K562 (cell line): ENCODE results near the gene RPF1. TPM values are rescaled to one million over a fixed set of nuclear protein-coding genes. Genes with fewer than 3 reads are reported as not detected.

ENCODE experiments used
- CHCHD3 ChIP-seq: fragments of 250-450 bp; sonication (Bioruptor Pico); IDR thresholded peaks from 2 replicates; pipeline ENCODE4 v2.1.2; 2022; ENCODE audit warnings: mild to moderate bottlenecking
- CREBBP ChIP-seq: IDR thresholded peaks from one replicate; pipeline ENCODE4 v1.6.1; 2012; ENCODE audit warnings: low read depth, mild to moderate bottlenecking, control low read depth, inconsistent platforms, low read length
- CSDE1 ChIP-seq, 2 experiments: fragments of 450-650 bp; IDR thresholded peaks; 2 replicates each; pipeline ENCODE4 v1.6.1; 2016; ENCODE audit warnings: mild to moderate bottlenecking in 1 of 2
- ESRRA ChIP-seq: fragments of 450-650 bp; IDR thresholded peaks from 2 replicates; pipeline ENCODE4 v1.6.1; 2014; ENCODE audit warnings: low read depth, mild to moderate bottlenecking, moderate library complexity, borderline replicate concordance
- ETV6 ChIP-seq, 3 experiments: fragments of 150-350 bp in 1 of 3; sonication (generic) in 1 of 3; formaldehyde crosslinking in 1 of 3; IDR thresholded peaks; 2 replicates each; pipeline versions ENCODE4 v1.6.1 to v1.8.0; 2014 to 2022; ENCODE audit warnings: borderline replicate concordance in 2 of 3, low read depth in 2 of 3, antibody characterized with exemption in 1 of 3, low read length in 1 of 3, mild to moderate bottlenecking in 1 of 3, missing genetic modification reagents in 1 of 3
- HDAC1 ChIP-seq, 2 experiments: fragments of 450-650 bp; IDR thresholded peaks; 2 replicates each; pipeline ENCODE4 v1.6.1; 2016 to 2017; ENCODE audit warnings: inconsistent platforms in 1 of 2, mild to moderate bottlenecking in 1 of 2, moderate library complexity in 1 of 2
- MEIS2 ChIP-seq: fragments of 450-650 bp; IDR thresholded peaks from 2 replicates; pipeline ENCODE4 v1.6.1; 2014; ENCODE audit warnings: mild to moderate bottlenecking; ENCODE audit not compliant: partially characterized antibody
- NBN ChIP-seq: fragments of 450-650 bp; IDR thresholded peaks from 2 replicates; pipeline ENCODE4 v1.6.1; 2016; ENCODE audit warnings: low read depth, mild to moderate bottlenecking
- NFXL1 ChIP-seq: fragments of 450-650 bp; formaldehyde crosslinking; IDR thresholded peaks from 2 replicates; pipeline ENCODE4 v1.4.0; 2021; ENCODE audit warnings: mild to moderate bottlenecking
- PHB2 ChIP-seq: fragments of 450-650 bp; IDR thresholded peaks from 2 replicates; pipeline ENCODE4 v1.6.1; 2017; ENCODE audit warnings: low read depth
- RBFOX2 ChIP-seq: fragments of 200-400 bp; formaldehyde crosslinking; IDR thresholded peaks from 2 replicates; pipeline ENCODE4 v1.6.1; 2017; ENCODE audit warnings: low read depth, mild to moderate bottlenecking, low read length, moderate library complexity
- SRF ChIP-seq, 2 experiments: fragments of 250-450, 450-650 bp in 1 of 2; sonication (Bioruptor Pico) in 1 of 2; sonication (generic) in 1 of 2; formaldehyde crosslinking; IDR thresholded peaks; 2 replicates each; pipeline versions ENCODE4 v1.5.0 to v1.5.1; 2020 to 2022; ENCODE audit warnings: mild to moderate bottlenecking in 1 of 2, missing genetic modification reagents in 1 of 2
- TAF15 ChIP-seq: fragments of 200-400 bp; formaldehyde crosslinking; IDR thresholded peaks from 2 replicates; pipeline ENCODE4 v1.6.1; 2017; ENCODE audit warnings: mild to moderate bottlenecking, low read depth, low read length, moderate library complexity
- TEAD2 ChIP-seq: fragments of 450-650 bp; IDR thresholded peaks from 2 replicates; pipeline ENCODE4 v1.6.1; 2016; ENCODE audit warnings: missing genetic modification characterization, control low read depth, missing compliant biosample characterization
- ZBED1 ChIP-seq: IDR thresholded peaks from 2 replicates; pipeline ENCODE4 v1.6.1; 2014
- ZNF23 ChIP-seq: fragments of 250-450 bp; sonication (Bioruptor Pico); IDR thresholded peaks from 2 replicates; pipeline ENCODE4 v1.4.0; 2020; ENCODE audit warnings: mild to moderate bottlenecking
- ZNF695 ChIP-seq: fragments of 450-650 bp; formaldehyde crosslinking; IDR thresholded peaks from 2 replicates; pipeline ENCODE4 v1.4.0; 2020; ENCODE audit warnings: mild to moderate bottlenecking, moderate library complexity
- polyA plus RNA-seq, 8 experiments: library from polyadenylated mRNA; depleted of rRNA in 4 of 8; stranded (reverse) in 5 of 8; unstranded in 3 of 8; fragments of >200 nt; fragmentation: Nextera tagmentation in 2 of 8; fragmentation: Illumina TruSeq in 1 of 8; extraction: Ambion mirVana in 2 of 8; extraction: Trizol in 1 of 8; gene quantifications; 2 replicates each; pipeline versions ENCODE4 v1.2.1 to v1.2.3, GENCODE V29; 2011 to 2014; ENCODE audit warnings: inconsistent platforms in 1 of 8, missing spikeins in 1 of 8
- total RNA-seq, 7 experiments: library from RNA; depleted of rRNA in 6 of 7; stranded (reverse); fragments of >200 nt in 6 of 7; fragmentation: Illumina TruSeq in 2 of 7; extraction: Trizol in 2 of 7; gene quantifications; 2 replicates each; pipeline versions ENCODE4 v1.2.1 to v1.2.3, GENCODE V29; 2011 to 2021; ENCODE audit warnings: low replicate concordance in 1 of 7
- TF ChIP-seq, protein P1 (sequence below): fragments of 250-450 bp; sonication (Bioruptor Pico); IDR thresholded peaks from 2 replicates; pipeline ENCODE4 v1.5.0; 2020; ENCODE audit warnings: mild to moderate bottlenecking
- TF ChIP-seq, protein P2 (sequence below): fragments of 450-650 bp; IDR thresholded peaks from 2 replicates; pipeline ENCODE4 v1.6.1; 2016; ENCODE audit warnings: borderline replicate concordance
- TF ChIP-seq, protein P3 (sequence below): IDR thresholded peaks from 2 replicates; pipeline ENCODE4 v1.6.1; 2016; ENCODE audit warnings: missing genetic modification characterization, missing compliant biosample characterization
- TF ChIP-seq, protein P4 (sequence below): fragments of 250-450 bp; sonication (Bioruptor Pico); IDR thresholded peaks from 2 replicates; pipeline ENCODE4 v1.5.1; 2021; ENCODE audit warnings: mild to moderate bottlenecking

Gene RPF1
- total and polyA plus RNA-seq, 9 of the 15 experiments (the other 6 are each of a cell fraction or from before 2014, with no cell fraction given) = 52.4 to 156 (median 90.2) TPM

DNA sequence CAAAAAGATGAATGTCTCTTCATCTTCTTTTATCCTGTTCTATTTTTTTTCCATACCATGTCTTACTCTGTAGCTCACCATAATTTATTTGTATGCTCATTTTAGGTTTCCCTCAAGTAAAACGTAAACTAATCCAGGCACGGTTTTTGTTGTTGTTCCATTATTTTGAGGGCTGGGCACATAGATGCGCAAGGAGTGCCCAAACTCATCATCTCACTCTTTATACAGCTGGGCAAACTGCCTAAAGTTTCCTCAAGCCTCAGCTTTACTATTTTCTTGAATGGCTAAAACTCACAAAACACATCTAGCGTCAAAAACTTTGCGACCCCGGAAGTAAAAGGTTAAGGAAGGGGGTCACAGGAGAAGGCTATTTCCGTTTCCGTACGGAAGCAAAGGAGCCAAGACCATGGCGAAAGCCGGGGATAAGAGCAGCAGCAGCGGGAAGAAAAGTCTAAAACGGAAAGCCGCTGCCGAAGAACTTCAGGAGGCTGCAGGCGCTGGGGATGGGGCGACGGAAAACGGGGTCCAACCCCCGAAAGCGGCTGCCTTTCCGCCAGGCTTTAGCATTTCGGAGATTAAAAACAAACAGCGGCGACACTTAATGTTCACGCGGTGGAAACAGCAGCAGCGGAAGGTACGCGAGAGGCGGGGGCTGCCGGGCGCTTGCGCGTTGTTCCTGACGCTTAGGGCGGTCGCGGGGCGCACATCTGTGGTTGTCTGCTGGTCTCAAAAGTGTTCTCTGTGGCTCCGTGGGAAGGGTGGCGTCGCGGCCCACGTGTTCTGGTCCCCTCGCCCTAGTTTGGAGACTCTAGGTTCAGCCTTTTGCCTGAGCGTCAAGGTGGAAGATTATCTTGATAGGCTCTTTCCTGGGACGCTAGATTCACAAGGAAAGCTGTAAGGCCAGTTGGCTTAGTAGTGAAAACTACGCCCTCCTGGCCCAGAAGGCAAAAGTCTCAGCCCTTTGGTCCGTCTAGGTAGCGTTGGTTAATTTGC is at the start of gene RPF1 (continued):
- TF ChIP-seq CHCHD3 (CRISPR knock-in tag) (no peak), ZNF23 (CRISPR knock-in tag) (0 out of 2 replicates have a peak, but pooled peaks have one; percentile 26), TEAD2 (tag) (no peak), PHB2 (no peak), NFXL1 (CRISPR knock-in tag) (no peak), ZBED1 (0 out of 2 replicates have a peak, but pooled peaks have one; percentile 8), MEIS2 (peak; percentile 14), RBFOX2 (peak; percentile 92), ZNF695 (CRISPR knock-in tag) (no peak), TAF15 (no peak), ESRRA (no peak), NBN (no peak; the same call in 1 of the 2 replicates), CREBBP (no peak), CSDE1 (IDR thresholded peaks at IDR 0.05) (no peak), SRF (CRISPR knock-in tag; IDR thresholded peaks at IDR 0.05) (no peak), HDAC1 (IDR thresholded peaks at IDR 0.05) (peak in 1 of 2 experiments; percentile 88; a peak in 2 of 4 replicates), ETV6 (IDR thresholded peaks at IDR 0.05; ENCODE audit: borderline replicate concordance in 1 of 2, low read depth in 2 of 2, low read length in 1 of 2) (peak; percentile 63 to 92; a peak in 3 of 4 replicates), ETV6 (CRISPR knock-in tag; IDR thresholded peaks at IDR 0.05; ENCODE audit: borderline replicate concordance) (no peak)
- TF ChIP-seq, protein P1, sequence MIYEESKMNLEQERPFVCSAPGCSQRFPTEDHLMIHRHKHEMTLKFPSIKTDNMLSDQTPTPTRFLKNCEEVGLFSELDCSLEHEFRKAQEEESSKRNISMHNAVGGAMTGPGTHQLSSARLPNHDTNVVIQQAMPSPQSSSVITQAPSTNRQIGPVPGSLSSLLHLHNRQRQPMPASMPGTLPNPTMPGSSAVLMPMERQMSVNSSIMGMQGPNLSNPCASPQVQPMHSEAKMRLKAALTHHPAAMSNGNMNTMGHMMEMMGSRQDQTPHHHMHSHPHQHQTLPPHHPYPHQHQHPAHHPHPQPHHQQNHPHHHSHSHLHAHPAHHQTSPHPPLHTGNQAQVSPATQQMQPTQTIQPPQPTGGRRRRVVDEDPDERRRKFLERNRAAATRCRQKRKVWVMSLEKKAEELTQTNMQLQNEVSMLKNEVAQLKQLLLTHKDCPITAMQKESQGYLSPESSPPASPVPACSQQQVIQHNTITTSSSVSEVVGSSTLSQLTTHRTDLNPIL (CRISPR knock-in tag) = 0 out of 2 replicates have a peak, but pooled peaks have one; percentile 59
- TF ChIP-seq, protein P2, sequence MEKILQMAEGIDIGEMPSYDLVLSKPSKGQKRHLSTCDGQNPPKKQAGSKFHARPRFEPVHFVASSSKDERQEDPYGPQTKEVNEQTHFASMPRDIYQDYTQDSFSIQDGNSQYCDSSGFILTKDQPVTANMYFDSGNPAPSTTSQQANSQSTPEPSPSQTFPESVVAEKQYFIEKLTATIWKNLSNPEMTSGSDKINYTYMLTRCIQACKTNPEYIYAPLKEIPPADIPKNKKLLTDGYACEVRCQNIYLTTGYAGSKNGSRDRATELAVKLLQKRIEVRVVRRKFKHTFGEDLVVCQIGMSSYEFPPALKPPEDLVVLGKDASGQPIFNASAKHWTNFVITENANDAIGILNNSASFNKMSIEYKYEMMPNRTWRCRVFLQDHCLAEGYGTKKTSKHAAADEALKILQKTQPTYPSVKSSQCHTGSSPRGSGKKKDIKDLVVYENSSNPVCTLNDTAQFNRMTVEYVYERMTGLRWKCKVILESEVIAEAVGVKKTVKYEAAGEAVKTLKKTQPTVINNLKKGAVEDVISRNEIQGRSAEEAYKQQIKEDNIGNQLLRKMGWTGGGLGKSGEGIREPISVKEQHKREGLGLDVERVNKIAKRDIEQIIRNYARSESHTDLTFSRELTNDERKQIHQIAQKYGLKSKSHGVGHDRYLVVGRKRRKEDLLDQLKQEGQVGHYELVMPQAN = peak; percentile 94
- TF ChIP-seq, protein P3, sequence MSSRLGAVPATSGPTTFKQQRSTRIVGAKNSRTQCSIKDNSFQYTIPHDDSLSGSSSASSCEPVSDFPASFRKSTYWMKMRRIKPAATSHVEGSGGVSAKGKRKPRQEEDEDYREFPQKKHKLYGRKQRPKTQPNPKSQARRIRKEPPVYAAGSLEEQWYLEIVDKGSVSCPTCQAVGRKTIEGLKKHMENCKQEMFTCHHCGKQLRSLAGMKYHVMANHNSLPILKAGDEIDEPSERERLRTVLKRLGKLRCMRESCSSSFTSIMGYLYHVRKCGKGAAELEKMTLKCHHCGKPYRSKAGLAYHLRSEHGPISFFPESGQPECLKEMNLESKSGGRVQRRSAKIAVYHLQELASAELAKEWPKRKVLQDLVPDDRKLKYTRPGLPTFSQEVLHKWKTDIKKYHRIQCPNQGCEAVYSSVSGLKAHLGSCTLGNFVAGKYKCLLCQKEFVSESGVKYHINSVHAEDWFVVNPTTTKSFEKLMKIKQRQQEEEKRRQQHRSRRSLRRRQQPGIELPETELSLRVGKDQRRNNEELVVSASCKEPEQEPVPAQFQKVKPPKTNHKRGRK = peak; percentile 74
- TF ChIP-seq, protein P4, sequence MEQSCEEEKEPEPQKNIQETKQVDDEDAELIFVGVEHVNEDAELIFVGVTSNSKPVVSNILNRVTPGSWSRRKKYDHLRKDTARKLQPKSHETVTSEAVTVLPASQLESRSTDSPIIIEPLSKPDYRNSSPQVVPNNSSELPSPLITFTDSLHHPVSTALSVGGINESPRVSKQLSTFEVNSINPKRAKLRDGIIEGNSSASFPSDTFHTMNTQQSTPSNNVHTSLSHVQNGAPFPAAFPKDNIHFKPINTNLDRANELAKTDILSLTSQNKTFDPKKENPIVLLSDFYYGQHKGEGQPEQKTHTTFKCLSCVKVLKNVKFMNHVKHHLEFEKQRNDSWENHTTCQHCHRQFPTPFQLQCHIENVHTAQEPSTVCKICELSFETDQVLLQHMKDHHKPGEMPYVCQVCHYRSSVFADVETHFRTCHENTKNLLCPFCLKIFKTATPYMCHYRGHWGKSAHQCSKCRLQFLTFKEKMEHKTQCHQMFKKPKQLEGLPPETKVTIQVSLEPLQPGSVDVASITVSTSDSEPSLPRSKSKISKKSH (CRISPR knock-in tag) = no peak
